Testis (tissue), 3 donors: ENCODE measurements around the gene FAM234A. TPM values are rescaled to one million over a fixed set of nuclear protein-coding genes. Genes with fewer than 3 reads are reported as not detected.

Experiments
- DNase-seq: peaks from one replicate; pipeline ENCODE4 v3.0.0-alpha.2; 2019
- H3K27ac ChIP-seq, 2 donors: fragments of 200-600 bp; sonication (generic); one replicate each; pipeline ENCODE4 v1.5.1; 2019
- H3K27me3 ChIP-seq: fragments of 200-600 bp; sonication (generic); one replicate; pipeline ENCODE4 v1.5.1; 2019
- H3K36me3 ChIP-seq: fragments of 200-600 bp; sonication (generic); one replicate; pipeline ENCODE4 v1.5.1; 2017; ENCODE audit warnings: low read depth; ENCODE audit errors: missing control alignments
- H3K4me1 ChIP-seq: fragments of 200-600 bp; sonication (generic); one replicate; pipeline ENCODE4 v1.5.1; 2019
- H3K4me3 ChIP-seq, 2 donors: fragments of 200-600 bp; sonication (generic); one replicate each; pipeline ENCODE4 v1.5.1; 2017 to 2019
- H3K9me3 ChIP-seq: fragments of 200-600 bp; sonication (generic); one replicate; pipeline ENCODE4 v1.5.1; 2017
- CTCF ChIP-seq, 3 experiments: fragments of 450-650 bp in 2 of 3; fragments of 200-600 bp in 1 of 3; sonication (generic) in 1 of 3; IDR thresholded peaks; one replicate each; pipeline ENCODE4 v1.5.1; 2016 to 2019; ENCODE audit warnings: antibody characterized with exemption in 3 of 3, mild to moderate bottlenecking in 2 of 3, moderate library complexity in 1 of 3
- POLR2A ChIP-seq: fragments of 450-650 bp; IDR thresholded peaks from one replicate; pipeline ENCODE4 v1.6.1; 2017; ENCODE audit warnings: antibody characterized with exemption, mild to moderate bottlenecking, moderate library complexity
- WGBS, 2 donors: methylation state at CpG; one replicate each; pipeline ENCODE4 v1.1.5; 2018; 5-methylcytosine and 5-hydroxymethylcytosine counted together
- intact Hi-C: fragments of 100-400 bp; cut with DNase I; formaldehyde crosslinking; loops from one replicate; pipeline ENCODE4 v1.15.1; 2023; ENCODE audit warnings: low total_unique reads
- polyA plus RNA-seq: library from polyadenylated mRNA; stranded (reverse); fragments of 350-450 nt; fragmentation: Illumina TruSeq; extraction: RNeasy Lipid Tissue Mini Kit (QIAGEN cat#74804); gene quantifications from one replicate; pipeline ENCODE4 v1.2.3, GENCODE V29; 2014; ENCODE audit warnings: low read depth, low replicate concordance; ENCODE audit not compliant: insufficient read depth
- total RNA-seq, 2 donors: library from RNA; depleted of rRNA; stranded (reverse); fragments of >200 nt; gene quantifications; one replicate each; pipeline ENCODE4 v1.2.3, GENCODE V29; 2016

The FAM234A gene
- total and polyA plus RNA-seq, 3 donors from 2014 or later: 89.7 to 168 (median 151) TPM

GRCh38 chr16:287298-287811, 52.7 kb downstream of the FAM234A start:
- Histone ChIP-seq H3K4me1 (no peaks in the 10 kb centered on the region), H3K27ac (no peak overlapping the region), H3K4me3 (no peak overlapping the region), H3K9me3 (no peaks in the 10 kb centered on the region), H3K27me3 (no peaks in the 10 kb centered on the region), H3K36me3 (no peaks in the 10 kb centered on the region)
- intact Hi-C loops: no loop called here
- TF ChIP-seq CTCF (IDR thresholded peaks at IDR 0.05): no peak
- TF ChIP-seq POLR2A: no peak
- DNase-seq: no peak
- 86 to 91% methylated on average over 11 to 16 of the region's 16 CpGs for WGBS, 2 donors

GRCh38 chr16:287981-288920, 53.6 kb downstream of the FAM234A start:
- no peak for TF ChIP-seq CTCF (IDR thresholded peaks at IDR 0.05)
- no peak for TF ChIP-seq POLR2A
- Histone ChIP-seq H3K27ac (no peak overlapping the region), H3K4me1 (no peaks in the 10 kb centered on the region), H3K36me3 (no peaks in the 10 kb centered on the region), H3K9me3 (no peaks in the 10 kb centered on the region), H3K4me3 (no peak overlapping the region), H3K27me3 (no peaks in the 10 kb centered on the region)
- intact Hi-C loops: no loop called here
- WGBS, 2 donors: 91 to 94% methylated on average over 25 to 33 of the region's 33 CpGs
- DNase-seq: no peak

GRCh38 chr16:289395-289997, 54.9 kb downstream of the FAM234A start:
- Histone ChIP-seq H3K4me3 (no peak overlapping the region), H3K4me1 (no peaks in the 10 kb centered on the region), H3K27me3 (no peaks in the 10 kb centered on the region), H3K27ac (no peak overlapping the region), H3K36me3 (no peaks in the 10 kb centered on the region), H3K9me3 (no peaks in the 10 kb centered on the region)
- TF ChIP-seq CTCF (IDR thresholded peaks at IDR 0.05): no peak
- DNase-seq: no peak
- intact Hi-C loops: no loop called here
- 90 to 93% methylated on average over 20 to 22 of the region's 22 CpGs for WGBS, 2 donors

GRCh38 chr16:290015-290680, 55.5 kb downstream of the FAM234A start:
- DNase-seq: no peak
- Histone ChIP-seq H3K36me3 (no peaks in the 10 kb centered on the region), H3K9me3 (no peaks in the 10 kb centered on the region), H3K4me1 (no peaks in the 10 kb centered on the region), H3K27ac (no peak overlapping the region), H3K27me3 (no peaks in the 10 kb centered on the region), H3K4me3 (no peak overlapping the region)
- TF ChIP-seq CTCF (IDR thresholded peaks at IDR 0.05) (no peak), POLR2A (no peak)
- intact Hi-C loops: no loop called here
- 80 to 91% methylated on average over 2 to 25 of the region's 25 CpGs for WGBS, 2 donors
